Measurements from ENCODE around the gene ACOT11. TPM values are rescaled to one million over a fixed set of nuclear protein-coding genes. Genes with fewer than 3 reads are reported as not detected.

The ACOT11 gene
- total RNA-seq, 1 experiment from 2014 or later: 4.3 TPM

GRCh38 chr1:54582566-54583306 is 34.7 kb downstream of the ACOT11 start:
- Histone ChIP-seq H3K27ac (peak overlapping the region; percentile 70), H3K4me1 (peaks cover 36% of the 10 kb centered on the region)
- DNase-seq: peak in 1 of 2 experiments; percentile 31

GRCh38 chr1:54583307-54583686 is 35.3 kb downstream of the ACOT11 start:
- no peak overlapping the region for H3K4me3 ChIP-seq
- no peaks in the 10 kb centered on the region for H3K9me3 ChIP-seq (replicated peaks)
- H3K4me1 ChIP-seq: peaks cover 32% of the 10 kb centered on the region
- H3K36me3 ChIP-seq: no peaks in the 10 kb centered on the region
- H3K27ac ChIP-seq: peak overlapping the region; percentile 70
- H3K27me3 ChIP-seq: no peaks in the 10 kb centered on the region
- peak; percentile 39 to 51 for DNase-seq

More at GRCh38 chr1:54582566-54583306, 34.7 kb downstream of the ACOT11 start:
- no peaks in the 10 kb centered on the region for H3K9me3 ChIP-seq (replicated peaks)
- no peaks in the 10 kb centered on the region for H3K36me3 ChIP-seq
- H3K27me3 ChIP-seq: no peaks in the 10 kb centered on the region
- no peak overlapping the region for H3K4me3 ChIP-seq

GRCh38 chr1:54583871-54584270 is 35.8 kb downstream of the ACOT11 start:
- Histone ChIP-seq H3K4me1 (peaks cover 31% of the 10 kb centered on the region), H3K4me3 (no peak overlapping the region), H3K27me3 (no peaks in the 10 kb centered on the region), H3K36me3 (no peaks in the 10 kb centered on the region), H3K27ac (peak overlapping the region; percentile 70), H3K9me3 (replicated peaks) (no peaks in the 10 kb centered on the region)
- peak; percentile 79 to 88 for DNase-seq

- no peak for DNase-seq
- no peaks in the 10 kb centered on the region for H3K36me3 ChIP-seq
- peak overlapping the region; percentile 70 for H3K27ac ChIP-seq
- peaks cover 25% of the 10 kb centered on the region for H3K4me1 ChIP-seq
- no peak overlapping the region for H3K4me3 ChIP-seq
- no peaks in the 10 kb centered on the region for H3K27me3 ChIP-seq
- no peaks in the 10 kb centered on the region for H3K9me3 ChIP-seq (replicated peaks)
These were observed 36.5 kb downstream of the ACOT11 start for GRCh38 chr1:54584575-54584974.

- Histone ChIP-seq H3K9me3 (replicated peaks) (no peaks in the 10 kb centered on the region), H3K27me3 (no peaks in the 10 kb centered on the region), H3K4me3 (no peak overlapping the region), H3K27ac (no peak overlapping the region), H3K36me3 (no peaks in the 10 kb centered on the region), H3K4me1 (peaks cover 24% of the 10 kb centered on the region)
- peak in 1 of 2 experiments; percentile 35 for DNase-seq
These were observed 37.4 kb downstream of the ACOT11 start for GRCh38 chr1:54585181-54586066.

GRCh38 chr1:54588377-54588776 is 40.3 kb downstream of the ACOT11 start:
- Histone ChIP-seq H3K27me3 (no peaks in the 10 kb centered on the region), H3K36me3 (no peaks in the 10 kb centered on the region)

GRCh38 chr1:54591127-54591756 is 43.2 kb downstream of the ACOT11 start:
- H3K27ac ChIP-seq: no peak overlapping the region
- H3K4me3 ChIP-seq: no peak overlapping the region
- no peak for DNase-seq
- no peaks in the 10 kb centered on the region for H3K4me1 ChIP-seq
- no peaks in the 10 kb centered on the region for H3K9me3 ChIP-seq (replicated peaks)
- no peaks in the 10 kb centered on the region for H3K27me3 ChIP-seq
- no peaks in the 10 kb centered on the region for H3K36me3 ChIP-seq

More at GRCh38 chr1:54588377-54588776, 40.3 kb downstream of the ACOT11 start:
- no peak overlapping the region for H3K27ac ChIP-seq
- H3K4me3 ChIP-seq: no peak overlapping the region
- no peak for DNase-seq
- no peaks in the 10 kb centered on the region for H3K9me3 ChIP-seq (replicated peaks)
- H3K4me1 ChIP-seq: peaks cover 13% of the 10 kb centered on the region

GRCh38 chr1:54593571-54594160 is 45.6 kb downstream of the ACOT11 start:
- H3K4me3 ChIP-seq: no peak overlapping the region
- DNase-seq: no peak

GRCh38 chr1:54594463-54594862 is 46.4 kb downstream of the ACOT11 start:
- H3K36me3 ChIP-seq: no peaks in the 10 kb centered on the region
- no peaks in the 10 kb centered on the region for H3K27me3 ChIP-seq
- no peak for DNase-seq

More at GRCh38 chr1:54593571-54594160, 45.6 kb downstream of the ACOT11 start:
- no peaks in the 10 kb centered on the region for H3K36me3 ChIP-seq
- no peaks in the 10 kb centered on the region for H3K9me3 ChIP-seq (replicated peaks)
- H3K4me1 ChIP-seq: no peaks in the 10 kb centered on the region
- H3K27ac ChIP-seq: no peak overlapping the region
- H3K27me3 ChIP-seq: no peaks in the 10 kb centered on the region

GRCh38 chr1:54595956-54596498 is 48.0 kb downstream of the ACOT11 start:
- H3K9me3 ChIP-seq (replicated peaks): no peaks in the 10 kb centered on the region
- H3K4me3 ChIP-seq: no peak overlapping the region
- DNase-seq: no peak
- H3K27me3 ChIP-seq: no peaks in the 10 kb centered on the region
- H3K4me1 ChIP-seq: no peaks in the 10 kb centered on the region
- H3K27ac ChIP-seq: no peak overlapping the region
- H3K36me3 ChIP-seq: no peaks in the 10 kb centered on the region

More at GRCh38 chr1:54594463-54594862, 46.4 kb downstream of the ACOT11 start:
- no peaks in the 10 kb centered on the region for H3K9me3 ChIP-seq (replicated peaks)
- no peak overlapping the region for H3K27ac ChIP-seq
- no peak overlapping the region for H3K4me3 ChIP-seq
- H3K4me1 ChIP-seq: no peaks in the 10 kb centered on the region

- Histone ChIP-seq H3K27me3 (no peaks in the 10 kb centered on the region), H3K27ac (no peak overlapping the region), H3K4me3 (no peak overlapping the region), H3K4me1 (no peaks in the 10 kb centered on the region), H3K36me3 (no peaks in the 10 kb centered on the region), H3K9me3 (replicated peaks) (no peaks in the 10 kb centered on the region)
- peak in 1 of 2 experiments; percentile 50 for DNase-seq
These were observed 48.7 kb downstream of the ACOT11 start for GRCh38 chr1:54596756-54597155.

- no peak for DNase-seq
- no peak overlapping the region for H3K4me3 ChIP-seq
- H3K9me3 ChIP-seq (replicated peaks): no peaks in the 10 kb centered on the region
- H3K4me1 ChIP-seq: no peaks in the 10 kb centered on the region
- H3K27me3 ChIP-seq: no peaks in the 10 kb centered on the region
- no peaks in the 10 kb centered on the region for H3K36me3 ChIP-seq
- H3K27ac ChIP-seq: no peak overlapping the region
These were observed 49.5 kb downstream of the ACOT11 start for GRCh38 chr1:54597455-54598030.

- no peaks in the 10 kb centered on the region for H3K9me3 ChIP-seq (replicated peaks)
- no peaks in the 10 kb centered on the region for H3K36me3 ChIP-seq
- no peak overlapping the region for H3K27ac ChIP-seq
- H3K4me3 ChIP-seq: no peak overlapping the region
- DNase-seq: no peak
- no peaks in the 10 kb centered on the region for H3K27me3 ChIP-seq
- peaks cover 1% of the 10 kb centered on the region; the same call in 1 of the 2 replicates for H3K4me1 ChIP-seq
These were observed 51.3 kb downstream of the ACOT11 start for GRCh38 chr1:54599211-54599823.
